ENCODE results near the gene CFAP52. TPM values are rescaled to one million over a fixed set of nuclear protein-coding genes. Genes with fewer than 3 reads are reported as not detected.

CFAP52 gene
- total and polyA plus RNA-seq, 2 of the 8 experiments (the other 6 are each of a cell fraction or from before 2014, with no cell fraction given): 0.11 TPM; not detected in 1

DNA sequence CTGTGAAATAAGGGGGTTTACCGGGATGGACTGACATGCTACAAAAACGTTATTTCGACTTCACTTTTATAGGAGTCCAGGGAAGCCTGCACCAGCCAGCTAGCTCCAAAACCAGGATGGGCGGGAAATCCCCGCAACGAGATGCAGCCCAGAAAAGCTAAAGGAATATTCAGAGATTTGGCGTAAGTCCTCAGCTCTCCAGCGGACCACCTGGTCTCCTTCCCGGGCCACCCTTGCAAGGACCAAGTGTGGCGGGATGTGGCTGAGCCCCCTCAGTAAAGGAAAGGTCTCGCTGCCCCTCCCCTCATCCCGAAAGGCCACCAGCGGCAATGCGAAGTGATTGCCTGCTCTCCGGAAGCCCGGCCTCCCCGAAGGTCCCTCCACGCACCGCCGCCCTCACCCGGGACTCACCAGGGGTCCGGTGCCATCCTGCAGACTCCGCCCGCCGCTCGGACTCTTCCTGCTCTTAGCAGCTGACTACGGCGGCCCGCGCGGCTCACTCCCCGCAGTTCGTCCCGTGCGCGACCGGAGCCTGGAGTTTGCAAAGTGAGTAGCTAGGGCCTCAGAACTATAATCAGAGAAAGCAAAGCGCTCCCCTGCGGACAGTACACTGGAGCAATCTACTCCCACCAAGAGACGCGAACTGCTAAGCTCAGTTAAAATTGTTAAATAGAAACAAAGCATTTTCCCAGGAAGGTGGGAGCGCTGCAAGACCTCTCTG is 901 bp upstream of the CFAP52 start, which contains the start of gene STX8:
STX8 (minus strand) TSS at position 440 of the 721 bp plus-strand sequence; CDS start at position 428, 12 bp downstream.
- POLR2A ChIA-PET (ENCODE audit: partially characterized antibody): interaction anchor here (1.6 kb wide), 1 partner anchor 70 kb away, joined by 5 read pairs; the partner anchor contains the start of gene USP43
- H3K9ac ChIP-seq (replicated peaks in 1 of 4; ENCODE audit: extremely low read depth in 1 of 4, low read depth in 3 of 4, low read length in 3 of 4): peak within 1 kb of the TSS; percentile 24 to 52 (median 37); a peak in 6 of 7 replicates
- TF ChIP-seq CTBP2 (IDR thresholded peaks at IDR 0.05; ENCODE audit: borderline replicate concordance, insufficient read depth, insufficient read length, low read length) (no peak), BACH1 (IDR thresholded peaks at IDR 0.05; ENCODE audit: low read length) (peak; percentile 52; the same call in 1 of the 2 replicates), SAP30 (IDR thresholded peaks at IDR 0.05; ENCODE audit: insufficient read depth, insufficient replicate concordance, low read length) (no peak), TAF1 (IDR thresholded peaks at IDR 0.05; ENCODE audit: low read depth, low read length) (0 out of 2 replicates have a peak, but pooled peaks have one; percentile 39), KDM4A (IDR thresholded peaks at IDR 0.05; ENCODE audit: low read depth, low read length, severe bottlenecking) (peak; percentile 96), ASH2L (IDR thresholded peaks at IDR 0.05; ENCODE audit: low read length) (peak; percentile 85), SIN3A (conservative IDR thresholded peaks at IDR 0.05 in 1 of 2, IDR thresholded peaks at IDR 0.05 in 1 of 2; ENCODE audit: low read depth in 1 of 2, low read length in 2 of 2) (peak in 1 of 2 experiments; percentile 84; a peak in 3 of 4 replicates), SUZ12 (IDR thresholded peaks at IDR 0.05; ENCODE audit: low read length) (no peak), HDAC2 (IDR thresholded peaks at IDR 0.05; ENCODE audit: borderline replicate concordance in 1 of 2, low read depth in 2 of 2, low read length in 2 of 2) (0 out of 4 replicates have a peak, but pooled peaks of 1 of the 2 experiments have one; percentile 50), PHF8 (conservative IDR thresholded peaks at IDR 0.05; ENCODE audit: low read depth, low read length) (0 out of 2 replicates have a peak, but pooled peaks have one; percentile 34)

More for the DNA sequence above, 901 bp upstream of the CFAP52 start, which contains the start of gene STX8:
- Histone ChIP-seq H4K8ac (ENCODE audit: extremely low read depth, insufficient read depth, low read length) (peak within 1 kb of the TSS; percentile 62), H3K4ac (replicated peaks; ENCODE audit: insufficient read length, low read depth, low read length) (no peak within 1 kb of the TSS), H2BK5ac (ENCODE audit: low read depth, low read length) (no peak within 1 kb of the TSS), H3K4me1 (replicated peaks in 1 of 4; ENCODE audit: control insufficient read depth in 3 of 4, insufficient read depth in 4 of 4, low read length in 3 of 4) (peaks cover 0 to 4% (median 4%) of the 10 kb centered on the region in 4 experiments; a peak in 4 of 7 replicates), H3K23me2 (ENCODE audit: low read depth, low read length) (peaks cover 14% of the 10 kb centered on the region), H3K27ac (ENCODE audit: low read depth, low read length) (no peak within 1 kb of the TSS), H3K79me2 (ENCODE audit: control insufficient read depth in 1 of 2, insufficient read depth in 2 of 2, low read length in 2 of 2) (no peaks in the 10 kb centered on the region), H3K27me3 (replicated peaks in 1 of 4; ENCODE audit: control insufficient read depth in 3 of 4, extremely low read depth in 1 of 4, insufficient read depth in 3 of 4, low read length in 3 of 4) (no peaks in the 10 kb centered on the region; a peak in 1 of 7 replicates), H4K91ac (replicated peaks; ENCODE audit: insufficient read length, low read length) (peak within 1 kb of the TSS; percentile 44), H3K36me3 (ENCODE audit: control insufficient read depth in 2 of 4, insufficient read depth in 4 of 4, low read length in 3 of 4) (no peaks in the 10 kb centered on the region), H3K56ac (replicated peaks; ENCODE audit: insufficient read length, low read depth, low read length) (peak within 1 kb of the TSS; percentile 32), H3K4me3 (ENCODE audit: extremely low read depth in 1 of 4, insufficient read depth in 2 of 4, low read depth in 3 of 4, low read length in 4 of 4) (peak within 1 kb of the TSS; percentile 65 to 88 (median 82)), H3K4me2 (ENCODE audit: insufficient read depth in 1 of 2, low read depth in 2 of 2, low read length in 2 of 2) (peak within 1 kb of the TSS; percentile 98 to 100), H2AK5ac (ENCODE audit: low read depth, low read length) (no peak within 1 kb of the TSS), H3K14ac (ENCODE audit: insufficient read length) (no peak within 1 kb of the TSS), H2BK15ac (ENCODE audit: low read length) (no peak within 1 kb of the TSS), H2BK12ac (ENCODE audit: low read depth, low read length) (no peak within 1 kb of the TSS), H3K9me3 (ENCODE audit: insufficient read depth in 2 of 2, low read depth in 1 of 2, low read length in 1 of 2) (no peaks in the 10 kb centered on the region), H3K23ac (ENCODE audit: insufficient read length) (no peak within 1 kb of the TSS), H2BK20ac (ENCODE audit: low read length) (no peak within 1 kb of the TSS), H2AFZ (ENCODE audit: low read length) (peak within 1 kb of the TSS; percentile 59), H4K5ac (ENCODE audit: insufficient read length, low read depth, low read length) (no peak within 1 kb of the TSS), H2BK120ac (replicated peaks; ENCODE audit: low read depth, low read length) (no peak within 1 kb of the TSS), H4K20me1 (replicated peaks in 1 of 2; ENCODE audit: control insufficient read depth in 1 of 2, insufficient read depth in 2 of 2, low read length in 2 of 2) (peaks cover 0 to 1% of the 10 kb centered on the region in 2 experiments), H3K18ac (ENCODE audit: extremely low read depth, low read length) (0 out of 2 replicates have a peak within 1 kb of the TSS, but pooled peaks have one; percentile 39), H3K79me1 (ENCODE audit: low read depth, low read length) (no peaks in the 10 kb centered on the region; the same call in 1 of the 2 replicates)
- DNase-seq (ENCODE audit: low read depth in 1 of 2, low spot score in 2 of 2) (peak; percentile 43 to 92), FAIRE-seq (no peak)
- CTCF ChIA-PET (ENCODE audit: partially characterized antibody): interaction anchor here (1.2 to 5.0 kb wide), 5 partner anchors 10 to 100 kb away, joined by 3 to 45 read pairs (median 4); no protein-coding TSS in a partner anchor
- 3% methylated on average over 42 of the region's 42 CpGs; no CpG with 5 or more reads in 1 of the 2 experiments for WGBS, 2 experiments (ENCODE audit: extremely low coverage in 1 of 2, insufficient coverage in 1 of 2, insufficient read length in 1 of 2, insufficient replicate concordance in 2 of 2, low coverage in 1 of 2, low lambda C conversion rate in 2 of 2, missing lambda C conversion rate in 1 of 2)

Measured in H1 (cell line).